Neural crest cell (in vitro differentiated cells): ENCODE measurements around the gene TMCO4. TPM values are rescaled to one million over a fixed set of nuclear protein-coding genes. Genes with fewer than 3 reads are reported as not detected.
A peak's percentile ranks its signal among the peaks of the same experiment; 100 is the strongest.

Source experiments
- DNase-seq: peaks from one replicate; pipeline ENCODE4 v3.0.0; 2021; ENCODE audit warnings: low read depth, mixed read lengths, low spot score
- H3K27ac Mint-ChIP-seq: one replicate; pipeline ENCODE4 v1.8.0; 2021; ENCODE audit warnings: mild to moderate bottlenecking, mixed read lengths; ENCODE audit not compliant: unreplicated experiment
- H3K27me3 Mint-ChIP-seq: 2 replicates; pipeline ENCODE4 v1.8.0; 2021; ENCODE audit warnings: low read depth, mild to moderate bottlenecking, mixed read lengths
- H3K36me3 Mint-ChIP-seq: 2 replicates; pipeline ENCODE4 v1.8.0; 2021; ENCODE audit warnings: low read depth, mild to moderate bottlenecking, mixed read lengths
- H3K4me1 Mint-ChIP-seq: 2 replicates; pipeline ENCODE4 v1.8.0; 2021; ENCODE audit warnings: mixed read lengths
- H3K4me3 Mint-ChIP-seq: one replicate; pipeline ENCODE4 v1.8.0; 2021; ENCODE audit warnings: mild to moderate bottlenecking, mixed read lengths
- H3K9me3 Mint-ChIP-seq: 2 replicates; pipeline ENCODE4 v1.8.0; 2021; ENCODE audit warnings: mixed read lengths
- total RNA-seq: library from RNA; stranded (reverse); gene quantifications from 2 replicates; pipeline ENCODE4 v1.2.1, GENCODE V29; 2021
- TF ChIP-seq, protein P1 (sequence below): fragments of 200-600 bp; sonication (generic); conservative IDR thresholded peaks from 2 replicates; pipeline ENCODE4 v1.5.0; 2021; ENCODE audit warnings: antibody characterized with exemption, mild to moderate bottlenecking

TMCO4 gene
- total RNA-seq, 1 donor from 2014 or later: 0.75 TPM

DNA sequence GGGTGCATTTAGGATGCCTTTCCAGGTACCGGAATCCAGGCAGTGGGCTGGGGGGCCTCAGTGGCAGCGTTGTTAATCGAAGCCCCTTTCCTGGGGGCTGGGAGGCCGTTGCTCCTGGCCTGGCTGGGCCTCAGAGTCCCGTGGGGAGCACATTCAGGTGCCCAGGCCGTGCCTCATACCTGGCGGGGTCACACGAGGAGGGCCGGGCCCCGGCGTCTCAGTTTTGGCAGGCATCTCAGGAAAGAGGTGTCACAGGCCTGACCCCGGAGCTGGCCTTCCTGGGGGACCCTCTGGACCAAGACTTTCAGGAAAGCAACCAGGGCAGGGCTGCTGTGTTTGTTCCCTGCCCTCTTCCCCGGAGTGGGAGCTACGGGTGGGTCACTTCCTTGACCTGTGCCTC lies 151.5 kb downstream of the TMCO4 start:
- DNase-seq: no peak
- TF ChIP-seq, protein P1, sequence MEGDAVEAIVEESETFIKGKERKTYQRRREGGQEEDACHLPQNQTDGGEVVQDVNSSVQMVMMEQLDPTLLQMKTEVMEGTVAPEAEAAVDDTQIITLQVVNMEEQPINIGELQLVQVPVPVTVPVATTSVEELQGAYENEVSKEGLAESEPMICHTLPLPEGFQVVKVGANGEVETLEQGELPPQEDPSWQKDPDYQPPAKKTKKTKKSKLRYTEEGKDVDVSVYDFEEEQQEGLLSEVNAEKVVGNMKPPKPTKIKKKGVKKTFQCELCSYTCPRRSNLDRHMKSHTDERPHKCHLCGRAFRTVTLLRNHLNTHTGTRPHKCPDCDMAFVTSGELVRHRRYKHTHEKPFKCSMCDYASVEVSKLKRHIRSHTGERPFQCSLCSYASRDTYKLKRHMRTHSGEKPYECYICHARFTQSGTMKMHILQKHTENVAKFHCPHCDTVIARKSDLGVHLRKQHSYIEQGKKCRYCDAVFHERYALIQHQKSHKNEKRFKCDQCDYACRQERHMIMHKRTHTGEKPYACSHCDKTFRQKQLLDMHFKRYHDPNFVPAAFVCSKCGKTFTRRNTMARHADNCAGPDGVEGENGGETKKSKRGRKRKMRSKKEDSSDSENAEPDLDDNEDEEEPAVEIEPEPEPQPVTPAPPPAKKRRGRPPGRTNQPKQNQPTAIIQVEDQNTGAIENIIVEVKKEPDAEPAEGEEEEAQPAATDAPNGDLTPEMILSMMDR: no peak
- Mint-ChIP-seq H3K4me3 (no peak overlapping the region), H3K27ac (no peak overlapping the region), H3K4me1 (peaks cover 11% of the 10 kb centered on the region), H3K36me3 (no peaks in the 10 kb centered on the region), H3K9me3 (no peaks in the 10 kb centered on the region), H3K27me3 (peaks cover 35% of the 10 kb centered on the region)

DNA sequence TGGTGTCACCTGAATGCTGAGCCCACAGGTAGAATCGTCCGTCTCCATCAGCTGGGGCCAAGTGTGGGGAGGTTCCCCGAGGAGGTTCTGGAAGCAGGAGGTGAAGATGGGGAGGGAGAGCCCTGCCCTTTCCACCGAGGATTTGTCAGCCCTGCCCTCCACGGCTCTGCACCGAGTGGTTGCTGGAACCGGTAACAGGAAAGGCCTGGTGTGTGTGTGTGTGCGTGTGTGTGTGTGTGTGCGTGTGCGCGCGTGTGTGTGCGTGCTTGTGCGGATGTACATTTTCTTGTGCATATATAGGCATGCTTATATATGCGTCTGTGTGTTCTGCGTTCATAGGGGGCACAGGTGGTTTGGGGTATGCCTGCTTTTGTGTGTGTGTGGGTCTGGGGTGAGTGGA lies 152.1 kb downstream of the TMCO4 start:
- Mint-ChIP-seq H3K36me3 (no peaks in the 10 kb centered on the region), H3K4me3 (no peak overlapping the region), H3K9me3 (no peaks in the 10 kb centered on the region), H3K27me3 (peaks cover 41% of the 10 kb centered on the region), H3K4me1 (peaks cover 12% of the 10 kb centered on the region), H3K27ac (no peak overlapping the region)
- TF ChIP-seq, protein P1: no peak
- DNase-seq: no peak

DNA sequence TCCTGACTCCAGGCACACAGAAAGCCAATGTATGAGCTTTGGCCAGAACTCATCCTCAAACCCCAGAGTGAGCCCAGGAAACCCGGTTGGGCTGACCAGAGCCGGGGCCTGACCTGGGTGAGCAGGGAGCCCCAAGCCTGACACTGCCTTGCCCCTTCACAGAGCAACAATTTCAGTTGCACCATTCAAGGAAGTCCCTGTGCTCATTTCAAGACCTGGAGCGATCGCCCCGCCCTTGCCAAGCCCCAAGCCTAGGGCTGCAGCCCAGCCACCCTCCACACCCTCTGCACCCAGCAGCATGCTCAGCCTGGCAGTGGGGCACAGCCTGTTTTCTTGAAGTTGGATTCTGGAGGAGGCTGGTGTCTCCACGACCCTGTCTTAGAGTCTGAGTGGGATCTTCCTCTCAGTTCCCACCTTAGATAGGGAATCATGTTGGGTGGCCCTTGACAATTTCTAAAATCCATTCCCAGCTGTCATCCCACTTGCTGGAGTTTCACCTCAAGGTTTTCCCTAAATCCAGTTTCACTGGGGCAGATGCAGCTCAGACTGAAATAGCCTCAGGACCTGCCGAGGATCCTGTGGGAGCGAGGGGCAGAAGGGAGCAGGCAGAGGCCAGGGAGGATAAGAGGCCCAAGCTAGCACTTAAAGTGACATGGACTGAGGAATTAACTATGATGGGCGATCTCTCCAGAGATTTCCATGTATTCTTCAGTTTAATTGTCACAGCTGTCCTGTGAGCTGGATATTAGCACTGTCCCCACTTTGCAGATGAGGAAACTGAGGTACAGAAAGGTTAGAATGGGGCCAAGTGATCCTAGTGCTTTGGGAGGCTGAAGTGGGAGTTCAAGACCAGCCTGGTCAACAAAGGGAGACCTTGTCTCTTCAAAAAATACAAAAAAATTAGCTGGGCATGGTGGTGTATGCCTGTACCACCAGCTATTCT lies 153.1 kb downstream of the TMCO4 start:
- Mint-ChIP-seq H3K36me3 (no peaks in the 10 kb centered on the region), H3K4me3 (peak overlapping the region; percentile 44), H3K27ac (peak overlapping the region; percentile 17), H3K27me3 (peaks cover 50% of the 10 kb centered on the region), H3K4me1 (peaks cover 12% of the 10 kb centered on the region), H3K9me3 (no peaks in the 10 kb centered on the region)
- TF ChIP-seq, protein P1: no peak
- no peak for DNase-seq

DNA sequence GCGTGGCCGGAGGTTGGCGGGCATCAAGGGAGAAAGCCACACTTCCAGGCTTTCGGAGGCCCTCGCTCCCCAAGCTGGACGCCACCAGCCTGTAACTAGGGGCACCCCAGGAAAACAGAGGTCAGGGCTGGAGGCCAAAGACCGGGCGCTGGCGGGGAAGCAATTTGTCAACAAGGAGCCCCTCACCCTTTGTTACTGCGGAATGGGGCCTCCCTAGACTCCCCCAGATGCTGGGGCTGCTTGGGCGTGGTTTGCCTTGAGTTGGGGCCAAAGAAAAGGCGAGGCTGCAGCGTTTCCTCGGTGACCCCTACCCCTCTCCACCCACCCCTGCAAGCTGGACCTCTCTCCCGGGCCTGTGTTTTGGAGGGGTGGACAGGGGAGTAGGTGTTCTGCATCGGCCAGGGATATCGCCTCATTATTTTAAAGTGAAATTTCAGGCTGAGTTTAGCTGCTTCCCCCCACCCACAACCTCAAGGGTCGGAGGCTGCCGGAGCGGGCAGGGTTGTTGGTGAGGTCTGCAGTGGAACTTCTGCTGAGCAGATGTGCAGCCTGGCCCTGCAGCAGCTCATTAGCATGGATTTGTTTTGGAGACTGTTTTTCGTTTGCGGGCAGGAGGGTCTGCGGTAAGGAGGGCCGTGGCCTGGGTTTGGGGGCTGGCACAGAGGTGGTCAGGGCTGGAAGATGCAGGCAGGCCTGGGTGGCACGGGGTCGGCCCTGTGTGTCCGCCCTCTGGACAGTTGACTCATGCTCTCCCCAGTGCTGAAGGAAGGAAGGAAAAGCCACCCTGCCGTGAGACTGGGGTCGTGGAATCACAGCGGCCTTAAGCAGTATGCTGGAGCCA lies 154.1 kb downstream of the TMCO4 start:
- Mint-ChIP-seq H3K36me3 (no peaks in the 10 kb centered on the region), H3K4me3 (peak overlapping the region; percentile 70), H3K9me3 (no peaks in the 10 kb centered on the region), H3K27me3 (peaks cover 60% of the 10 kb centered on the region), H3K4me1 (peaks cover 8% of the 10 kb centered on the region), H3K27ac (no peak overlapping the region)
- TF ChIP-seq, protein P1: no peak
- no peak for DNase-seq

DNA sequence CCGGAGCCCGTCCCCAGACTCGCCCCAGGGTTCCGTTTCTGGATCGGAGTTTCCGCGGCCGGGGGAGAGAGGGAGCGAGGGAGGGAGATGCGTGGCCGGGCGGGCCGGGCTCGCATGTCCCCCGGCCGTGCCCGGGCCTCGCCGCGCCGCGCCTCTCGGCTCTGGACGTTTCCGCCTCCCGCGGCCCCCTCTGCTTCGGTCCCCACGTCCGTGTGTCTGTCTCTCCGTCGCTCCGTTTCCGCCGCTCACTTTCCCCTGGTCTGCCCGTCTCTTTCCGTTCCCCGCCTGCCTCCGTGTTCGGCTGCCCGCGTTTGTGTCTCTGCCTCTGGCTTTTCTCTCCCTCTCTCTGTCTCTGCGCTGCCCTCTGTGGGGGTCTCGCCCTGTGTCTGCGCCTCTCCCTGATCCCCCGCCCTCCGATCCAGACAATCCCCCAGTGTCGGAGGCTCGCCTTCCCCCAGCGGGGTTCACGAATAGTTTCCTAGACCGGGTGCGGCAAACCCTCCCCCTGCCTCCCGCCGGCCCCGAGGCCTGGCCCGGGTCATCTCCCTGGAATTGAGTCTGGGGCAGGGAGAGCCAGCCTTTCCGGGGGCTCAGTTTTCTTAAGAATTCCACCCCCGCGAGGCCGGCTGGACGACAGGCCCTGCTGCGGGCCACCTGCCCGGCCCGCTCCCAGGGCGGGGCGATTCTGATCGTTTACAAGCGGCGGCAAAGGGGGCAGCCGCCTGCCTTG lies 154.9 kb downstream of the TMCO4 start:
- DNase-seq: peak; percentile 35

More for the DNA sequence above, 154.9 kb downstream of the TMCO4 start:
- Mint-ChIP-seq H3K36me3 (no peaks in the 10 kb centered on the region), H3K4me3 (peak overlapping the region; percentile 93), H3K27ac (peak overlapping the region; percentile 87), H3K27me3 (peaks cover 65% of the 10 kb centered on the region), H3K4me1 (peaks cover 8% of the 10 kb centered on the region), H3K9me3 (no peaks in the 10 kb centered on the region)
- TF ChIP-seq, protein P1: no peak
